ENCODE measurements around the gene TNFAIP2. TPM values are rescaled to one million over a fixed set of nuclear protein-coding genes. Genes with fewer than 3 reads are reported as not detected.

TNFAIP2 gene
- total RNA-seq, 4 donors from 2014 or later = 25.1 to 76.3 (median 52.7) TPM

DNA sequence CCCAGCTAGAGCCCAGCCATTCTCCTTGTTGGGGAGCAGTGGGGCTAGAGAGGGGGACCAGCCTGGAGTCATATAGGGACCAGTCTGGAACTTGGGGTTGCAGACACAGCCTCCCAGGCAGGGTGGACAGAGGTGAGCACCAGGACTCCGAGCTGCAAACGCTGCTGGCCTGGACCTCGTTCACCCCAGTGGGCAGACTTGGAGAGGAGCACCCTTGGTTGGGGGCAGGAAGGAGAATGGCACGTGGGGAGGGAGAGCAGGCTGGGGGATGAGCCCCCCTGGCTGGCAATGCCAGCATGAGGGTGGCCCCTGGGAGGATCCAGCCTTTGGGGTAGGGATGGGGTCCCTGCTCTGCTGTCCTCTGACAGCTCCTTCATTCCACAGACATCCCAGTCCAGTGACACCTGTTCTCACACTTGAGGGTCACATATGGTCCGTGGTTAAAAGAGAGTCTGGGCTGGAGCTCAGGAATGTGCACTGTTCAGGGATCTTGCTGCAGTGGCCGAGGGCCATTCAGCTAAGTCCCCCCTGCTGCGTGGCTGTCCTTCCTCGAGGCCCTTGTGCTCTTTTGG is 36.4 kb upstream of the TNFAIP2 start:
- 87% methylated on average over 8 of the region's 8 CpGs; no CpG with 5 or more reads in 1 of the 2 donors for WGBS, 2 donors (ENCODE audit: low coverage in 1 of 2)
- H3K27me3 ChIP-seq = peaks cover 26% of the 10 kb centered on the region

GRCh38 chr14:103087343-103087835 is 35.9 kb upstream of the TNFAIP2 start:
- no peak overlapping the region for H3K4me3 ChIP-seq
- H3K36me3 ChIP-seq = no peaks in the 10 kb centered on the region
- peaks cover 4 to 19% (median 15%) of the 10 kb centered on the region in 4 donors for H3K4me1 ChIP-seq
- in situ Hi-C loops (cut with MboI; ENCODE audit: low pct_ligation_motif_present in 1 of 4, low pct_unique_long_range_greater_than_20kb in 1 of 4, low sequenced_read_pairs in 3 of 4) = loop anchor here in 2 of 4 donors (10.0 to 25.0 kb wide), 2 partner anchors 197 to 200 kb away; no protein-coding TSS in a partner anchor
- 75% methylated on average over 11 of the region's 13 CpGs; no CpG with 5 or more reads in 1 of the 2 donors for WGBS, 2 donors (ENCODE audit: low coverage in 1 of 2)
- H3K9me3 ChIP-seq = no peaks in the 10 kb centered on the region
- TF ChIP-seq CTCF (IDR thresholded peaks at IDR 0.05) = no peak
- TF ChIP-seq POLR2A (IDR thresholded peaks at IDR 0.05) = no peak
- TF ChIP-seq POLR2AphosphoS5 (IDR thresholded peaks at IDR 0.05) = no peak
- TF ChIP-seq EP300 (IDR thresholded peaks at IDR 0.05; ENCODE audit: low read depth) = no peak
- peaks cover 26% of the 10 kb centered on the region for H3K27me3 ChIP-seq
- DNase-seq = no peak
- intact Hi-C loops (cut with DNase I; ENCODE audit: low total_unique reads) = no loop called here
- no peak overlapping the region for H3K27ac ChIP-seq

More for the DNA sequence above, 36.4 kb upstream of the TNFAIP2 start:
- no peak overlapping the region for H3K27ac ChIP-seq
- no peaks in the 10 kb centered on the region for H3K36me3 ChIP-seq
- peaks cover 3 to 18% (median 14%) of the 10 kb centered on the region in 4 donors for H3K4me1 ChIP-seq
- no peaks in the 10 kb centered on the region for H3K9me3 ChIP-seq
- DNase-seq = no peak
- intact Hi-C loops (cut with DNase I; ENCODE audit: low total_unique reads) = no loop called here
- H3K4me3 ChIP-seq = no peak overlapping the region
- in situ Hi-C loops (cut with MboI; ENCODE audit: low pct_ligation_motif_present in 1 of 4, low pct_unique_long_range_greater_than_20kb in 1 of 4, low sequenced_read_pairs in 3 of 4) = loop anchor here in 2 of 4 donors (10.0 to 25.0 kb wide), 2 partner anchors 198 to 200 kb away; no protein-coding TSS in a partner anchor
- TF ChIP-seq EP300 (IDR thresholded peaks at IDR 0.05; ENCODE audit: low read depth) (no peak), CTCF (IDR thresholded peaks at IDR 0.05) (no peak), POLR2A (IDR thresholded peaks at IDR 0.05) (no peak), POLR2AphosphoS5 (IDR thresholded peaks at IDR 0.05) (no peak)

GRCh38 chr14:103088921-103089320 is 34.3 kb upstream of the TNFAIP2 start:
- DNase-seq = no peak
- Histone ChIP-seq H3K27me3 (peaks cover 21% of the 10 kb centered on the region), H3K36me3 (no peaks in the 10 kb centered on the region), H3K27ac (no peak overlapping the region), H3K9me3 (no peaks in the 10 kb centered on the region), H3K4me3 (no peak overlapping the region), H3K4me1 (peaks cover 4 to 19% (median 14%) of the 10 kb centered on the region in 4 donors)
- TF ChIP-seq POLR2A (IDR thresholded peaks at IDR 0.05) = no peak
- TF ChIP-seq EP300 (IDR thresholded peaks at IDR 0.05; ENCODE audit: low read depth) = no peak
- TF ChIP-seq CTCF (IDR thresholded peaks at IDR 0.05) = no peak
- no peak for TF ChIP-seq POLR2AphosphoS5 (IDR thresholded peaks at IDR 0.05)
- intact Hi-C loops (cut with DNase I; ENCODE audit: low total_unique reads) = no loop called here
- WGBS, 2 donors (ENCODE audit: low coverage in 1 of 2) = 78 to 91% methylated on average over 4 to 6 of the region's 6 CpGs
- in situ Hi-C loops (cut with MboI; ENCODE audit: low pct_ligation_motif_present in 1 of 4, low pct_unique_long_range_greater_than_20kb in 1 of 4, low sequenced_read_pairs in 3 of 4) = loop anchor here in 2 of 4 donors (10.0 to 25.0 kb wide), 2 partner anchors 196 to 198 kb away; no protein-coding TSS in a partner anchor

- intact Hi-C loops (cut with DNase I; ENCODE audit: low total_unique reads) = no loop called here
- Histone ChIP-seq H3K27ac (no peak overlapping the region), H3K27me3 (peaks cover 13% of the 10 kb centered on the region), H3K9me3 (no peaks in the 10 kb centered on the region), H3K4me1 (peaks cover 4 to 21% (median 10%) of the 10 kb centered on the region in 4 donors), H3K36me3 (no peaks in the 10 kb centered on the region), H3K4me3 (no peak overlapping the region)
- in situ Hi-C loops (cut with MboI; ENCODE audit: low pct_ligation_motif_present in 1 of 4, low pct_unique_long_range_greater_than_20kb in 1 of 4, low sequenced_read_pairs in 3 of 4) = loop anchor here in 2 of 4 donors (10.0 to 25.0 kb wide), 2 partner anchors 195 to 198 kb away; no protein-coding TSS in a partner anchor
- WGBS, 2 donors (ENCODE audit: low coverage in 1 of 2) = 91 to 93% methylated on average over 10 to 26 of the region's 28 CpGs
- no peak for DNase-seq
- no peak for TF ChIP-seq CTCF (IDR thresholded peaks at IDR 0.05)
- no peak for TF ChIP-seq POLR2A (IDR thresholded peaks at IDR 0.05)
- no peak for TF ChIP-seq POLR2AphosphoS5 (IDR thresholded peaks at IDR 0.05)
Measured at GRCh38 chr14:103089386-103090335, 33.6 kb upstream of the TNFAIP2 start.

All from transverse colon (tissue), 4 donors.